Stimulated activated CD4-positive, alpha-beta T cell treated with anti-CD3 and anti-CD28 coated beads, Interleukin-12 subunit alpha, Interleukin-12 subunit beta, amount 100 ng/mL, for 4 hours (primary cell): Measurements from ENCODE around the gene TCFL5.

Experiments
- DNase-seq: peaks from one replicate; pipeline ENCODE4 v3.0.0-alpha.2; 2020

TCFL5 gene

GRCh38 chr20:62861726-62862336 lies at the start of gene TCFL5:
Gene TCFL5 (minus strand): TSS chr20:62861822. CDS start chr20:62861670, 152 bp downstream.
- peak; percentile 94 for DNase-seq

DNA sequence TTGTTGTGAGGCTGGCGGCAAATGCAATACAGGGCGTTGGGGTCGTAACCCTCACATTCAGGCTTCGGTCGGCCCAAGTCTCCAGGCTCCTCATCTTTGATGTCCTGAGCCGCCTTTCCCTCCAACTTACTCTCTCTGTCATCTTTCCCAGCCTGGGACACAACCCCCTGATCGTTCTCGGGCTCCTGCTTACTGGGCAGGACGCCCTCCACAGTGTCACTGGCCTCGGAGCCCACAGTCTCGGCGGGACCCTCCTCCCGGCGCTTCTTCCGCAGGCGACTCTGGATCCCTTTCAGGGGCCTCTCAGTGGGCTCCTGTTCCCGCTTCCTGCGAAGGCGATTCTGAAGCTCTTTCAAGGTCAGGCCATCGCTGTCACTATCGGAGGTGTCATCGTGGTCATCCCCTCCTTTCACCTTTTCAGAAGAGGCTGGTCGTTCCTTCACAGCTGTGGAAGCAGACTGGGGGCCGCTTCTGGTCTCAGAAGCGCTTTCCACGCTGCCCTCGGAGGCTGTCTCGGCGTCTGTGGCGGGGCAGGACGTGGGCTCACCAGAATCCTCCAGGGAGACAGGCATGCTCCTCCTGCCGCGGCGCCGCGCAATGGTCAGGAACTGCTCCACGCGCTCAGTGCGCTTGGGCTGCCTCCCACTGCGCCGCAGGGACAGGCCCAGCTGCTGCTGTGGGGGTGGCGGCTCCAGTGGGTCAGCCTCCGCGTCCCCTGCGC lies 49.3 kb upstream of the TCFL5 start:
- no peak for DNase-seq

DNA sequence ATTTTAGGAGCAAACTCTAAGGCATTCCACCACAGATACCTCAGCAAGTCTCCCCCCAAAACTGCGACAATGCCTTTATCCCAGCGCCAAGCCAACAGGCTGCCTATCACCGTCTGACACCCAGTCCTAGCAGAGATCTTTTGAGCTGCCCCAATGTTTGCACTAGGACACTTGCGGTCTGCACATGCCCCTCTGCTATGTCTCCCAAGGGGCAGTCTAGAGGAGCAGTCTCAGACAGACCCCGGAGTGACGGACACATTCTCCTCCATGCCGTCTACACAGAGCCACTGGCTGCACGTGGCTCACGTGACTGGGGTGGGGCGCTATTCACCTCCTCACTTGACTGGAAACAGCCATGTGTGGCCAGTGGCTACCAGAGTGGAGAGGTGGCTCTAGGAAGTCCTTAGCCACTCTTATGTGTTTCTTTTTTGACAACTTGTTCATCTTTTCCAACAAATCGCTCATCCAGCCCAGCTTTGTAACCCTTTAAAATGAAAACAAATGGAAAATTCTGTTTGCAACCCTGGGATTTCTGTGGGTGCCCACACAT lies 48.7 kb upstream of the TCFL5 start:
- DNase-seq: no peak

DNA sequence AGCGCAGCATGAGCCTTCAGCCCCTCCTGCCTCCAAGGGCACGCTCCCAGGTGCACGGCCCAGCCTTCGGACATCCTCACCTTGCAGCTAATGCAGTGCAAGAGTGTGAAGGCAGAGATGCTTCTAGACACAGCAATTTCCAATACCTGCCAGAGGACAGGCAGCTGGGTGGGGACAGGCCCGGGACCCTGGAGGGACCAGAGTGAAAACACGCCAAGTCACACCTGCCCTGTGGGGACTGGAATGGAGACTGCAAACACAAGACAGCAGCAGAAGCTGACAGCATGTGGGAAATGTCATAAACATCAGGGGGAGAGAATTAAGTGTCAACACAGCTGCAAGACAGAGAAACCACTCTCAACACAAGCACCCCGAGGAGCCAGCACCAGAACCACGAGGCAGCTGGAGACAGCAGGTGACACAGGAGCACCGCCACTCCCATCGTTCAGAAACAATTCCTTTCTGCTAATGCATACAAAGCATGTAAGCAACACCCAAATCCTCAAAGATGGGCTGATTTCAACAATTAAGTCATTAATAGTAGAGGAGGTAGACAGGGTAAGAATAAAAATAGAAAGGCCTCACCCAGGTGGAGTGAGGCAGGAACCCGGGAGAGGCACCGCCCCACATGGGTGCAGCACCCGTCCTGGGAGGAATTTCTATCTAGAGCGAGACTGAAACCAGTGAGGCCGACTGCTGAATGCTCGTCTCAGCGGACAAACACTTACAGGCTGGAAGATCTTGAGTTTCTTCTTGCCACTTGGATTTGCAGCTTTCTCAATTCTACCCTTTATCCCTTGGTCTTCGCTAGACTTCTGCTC lies 47.6 kb upstream of the TCFL5 start:
- DNase-seq: no peak

GRCh38 chr20:62907384-62908317 lies 46.0 kb upstream of the TCFL5 start:
- no peak for DNase-seq

- DNase-seq: no peak
Observed at GRCh38 chr20:62906647-62907375, 45.2 kb upstream of the TCFL5 start.

DNA sequence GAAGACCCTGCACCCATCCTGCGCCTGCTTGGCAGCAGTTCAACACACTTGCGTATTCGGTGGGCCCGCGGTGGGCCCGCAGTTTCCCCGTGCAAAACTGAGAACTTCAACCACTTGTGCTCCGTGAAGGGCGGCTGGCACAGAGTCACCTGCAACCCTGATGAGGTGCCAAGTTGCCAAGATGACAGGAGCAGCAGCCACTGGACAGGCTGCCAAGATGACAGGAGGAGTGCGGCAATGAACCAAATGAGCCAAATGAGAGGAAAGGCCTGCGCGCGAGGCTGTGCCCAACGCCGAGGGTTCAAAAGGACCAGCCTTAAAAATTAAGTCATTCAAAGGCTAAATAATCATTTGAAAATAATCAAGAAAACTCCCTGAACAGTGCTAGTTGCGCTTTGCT lies 44.6 kb upstream of the TCFL5 start:
- no peak for DNase-seq

GRCh38 chr20:62905536-62906117 lies 44.0 kb upstream of the TCFL5 start:
- DNase-seq: no peak

- no peak for DNase-seq
Observed at GRCh38 chr20:62902926-62903615, 41.4 kb upstream of the TCFL5 start.

GRCh38 chr20:62901891-62902290 lies 40.3 kb upstream of the TCFL5 start:
- DNase-seq: no peak

- no peak for DNase-seq
Observed at GRCh38 chr20:62900692-62901584, 39.3 kb upstream of the TCFL5 start.

DNA sequence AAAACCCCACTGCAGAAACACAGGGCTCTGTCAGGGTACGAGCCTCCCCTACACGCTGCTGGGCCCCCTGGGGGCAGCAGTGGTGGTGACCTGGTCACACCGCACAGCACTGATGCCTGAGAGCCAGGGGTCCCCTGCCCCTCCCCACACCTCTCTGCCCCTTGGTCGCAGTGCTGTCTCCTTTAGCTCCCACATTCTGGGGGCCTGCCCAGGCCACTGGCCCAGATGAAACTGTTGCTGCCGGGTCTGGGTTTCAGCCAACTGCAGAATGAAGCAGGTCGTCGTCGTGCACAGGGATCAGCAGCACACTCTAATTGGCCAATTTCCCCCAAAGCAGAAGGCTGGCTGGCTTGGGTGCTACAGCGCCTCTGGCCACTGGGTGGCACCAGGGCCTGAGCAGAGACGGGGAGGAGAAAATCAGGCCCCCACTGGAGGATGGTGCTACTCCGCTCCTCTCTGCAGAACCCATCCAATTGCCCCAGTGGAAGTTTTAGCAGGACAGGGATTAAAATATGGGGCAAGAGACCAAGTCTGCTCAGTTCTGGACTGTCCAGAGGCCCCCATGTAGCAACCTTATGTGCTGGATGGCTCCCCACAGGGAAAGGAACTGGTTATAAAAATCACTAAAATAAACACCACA lies 38.5 kb upstream of the TCFL5 start:
- DNase-seq: peak; percentile 66

- no peak for DNase-seq
Observed at GRCh38 chr20:62899633-62900051, 38.0 kb upstream of the TCFL5 start.

GRCh38 chr20:62898970-62899632 lies 37.5 kb upstream of the TCFL5 start:
- peak; percentile 28 for DNase-seq

DNA sequence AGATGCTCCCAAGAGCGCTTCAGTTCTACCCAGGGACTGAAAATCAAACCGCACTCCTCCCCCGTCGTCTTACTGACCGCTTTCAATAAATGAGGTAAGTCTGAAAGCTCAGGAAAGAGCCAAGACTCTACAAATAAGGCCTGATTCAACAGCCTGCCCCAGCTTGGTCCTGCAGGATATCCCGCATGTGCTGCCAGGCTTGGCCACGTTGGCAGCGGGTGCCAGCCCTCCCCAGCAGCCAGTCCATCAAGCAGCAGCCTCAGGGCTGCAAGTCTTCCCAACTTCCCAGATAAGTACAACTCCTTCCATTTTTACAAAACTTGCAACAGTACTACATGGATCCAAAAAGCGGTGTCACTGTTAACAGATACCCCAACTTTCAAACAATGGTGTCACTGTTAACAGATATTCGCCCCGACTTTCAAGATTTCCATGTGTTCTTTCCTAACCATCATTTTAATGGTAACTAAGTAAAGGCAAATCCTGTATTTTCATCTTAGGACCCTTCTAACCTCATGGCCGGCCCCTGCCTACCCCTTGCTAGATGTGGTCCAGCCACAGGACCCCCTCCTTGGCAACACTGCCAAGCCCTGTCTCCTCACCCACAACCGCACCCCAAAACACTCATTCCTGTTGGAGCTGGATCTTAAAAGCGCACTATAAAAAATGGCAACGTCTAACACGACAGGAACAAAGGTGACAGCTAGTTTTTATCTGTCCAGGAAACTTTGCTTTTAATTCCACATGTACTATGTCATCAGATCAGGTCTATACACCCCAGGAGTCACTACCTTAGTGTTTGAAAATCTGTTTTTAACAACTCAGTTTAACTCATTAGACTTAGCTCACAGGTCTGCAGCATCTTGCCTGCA lies 36.7 kb upstream of the TCFL5 start:
- no peak for DNase-seq

- no peak for DNase-seq
Observed at GRCh38 chr20:62897666-62898065, 36.0 kb upstream of the TCFL5 start.

- no peak for DNase-seq
Observed at GRCh38 chr20:62896526-62896925, 34.9 kb upstream of the TCFL5 start.
